ENCODE results near the gene PCDHB7.
"Not testable (repeated sequence)": the region's sequence is repeated elsewhere in the genome, so short reads cannot be mapped to it uniquely, and the experiment has no call there.

DNA sequence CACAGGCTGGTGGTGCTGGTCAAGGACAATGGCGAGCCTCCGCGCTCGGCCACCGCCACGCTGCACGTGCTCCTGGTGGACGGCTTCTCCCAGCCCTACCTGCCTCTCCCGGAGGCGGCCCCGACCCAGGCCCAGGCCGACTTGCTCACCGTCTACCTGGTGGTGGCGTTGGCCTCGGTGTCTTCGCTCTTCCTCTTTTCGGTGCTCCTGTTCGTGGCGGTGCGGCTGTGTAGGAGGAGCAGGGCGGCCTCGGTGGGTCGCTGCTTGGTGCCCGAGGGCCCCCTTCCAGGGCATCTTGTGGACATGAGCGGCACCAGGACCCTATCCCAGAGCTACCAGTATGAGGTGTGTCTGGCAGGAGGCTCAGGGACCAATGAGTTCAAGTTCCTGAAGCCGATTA, 43.6 kb downstream of the PCDHB7 start:
- TF ChIP-seq SIN3A (IDR thresholded peaks at IDR 0.05; ENCODE audit: borderline replicate concordance, insufficient read depth, low read depth, low read length); POLR2AphosphoS5 (IDR thresholded peaks at IDR 0.05; ENCODE audit: low read depth, low read length): not testable (repeated sequence)
- TF ChIP-seq, protein P1, sequence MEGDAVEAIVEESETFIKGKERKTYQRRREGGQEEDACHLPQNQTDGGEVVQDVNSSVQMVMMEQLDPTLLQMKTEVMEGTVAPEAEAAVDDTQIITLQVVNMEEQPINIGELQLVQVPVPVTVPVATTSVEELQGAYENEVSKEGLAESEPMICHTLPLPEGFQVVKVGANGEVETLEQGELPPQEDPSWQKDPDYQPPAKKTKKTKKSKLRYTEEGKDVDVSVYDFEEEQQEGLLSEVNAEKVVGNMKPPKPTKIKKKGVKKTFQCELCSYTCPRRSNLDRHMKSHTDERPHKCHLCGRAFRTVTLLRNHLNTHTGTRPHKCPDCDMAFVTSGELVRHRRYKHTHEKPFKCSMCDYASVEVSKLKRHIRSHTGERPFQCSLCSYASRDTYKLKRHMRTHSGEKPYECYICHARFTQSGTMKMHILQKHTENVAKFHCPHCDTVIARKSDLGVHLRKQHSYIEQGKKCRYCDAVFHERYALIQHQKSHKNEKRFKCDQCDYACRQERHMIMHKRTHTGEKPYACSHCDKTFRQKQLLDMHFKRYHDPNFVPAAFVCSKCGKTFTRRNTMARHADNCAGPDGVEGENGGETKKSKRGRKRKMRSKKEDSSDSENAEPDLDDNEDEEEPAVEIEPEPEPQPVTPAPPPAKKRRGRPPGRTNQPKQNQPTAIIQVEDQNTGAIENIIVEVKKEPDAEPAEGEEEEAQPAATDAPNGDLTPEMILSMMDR (IDR thresholded peaks at IDR 0.05), result not testable (repeated sequence)
- TF ChIP-seq, protein P2, sequence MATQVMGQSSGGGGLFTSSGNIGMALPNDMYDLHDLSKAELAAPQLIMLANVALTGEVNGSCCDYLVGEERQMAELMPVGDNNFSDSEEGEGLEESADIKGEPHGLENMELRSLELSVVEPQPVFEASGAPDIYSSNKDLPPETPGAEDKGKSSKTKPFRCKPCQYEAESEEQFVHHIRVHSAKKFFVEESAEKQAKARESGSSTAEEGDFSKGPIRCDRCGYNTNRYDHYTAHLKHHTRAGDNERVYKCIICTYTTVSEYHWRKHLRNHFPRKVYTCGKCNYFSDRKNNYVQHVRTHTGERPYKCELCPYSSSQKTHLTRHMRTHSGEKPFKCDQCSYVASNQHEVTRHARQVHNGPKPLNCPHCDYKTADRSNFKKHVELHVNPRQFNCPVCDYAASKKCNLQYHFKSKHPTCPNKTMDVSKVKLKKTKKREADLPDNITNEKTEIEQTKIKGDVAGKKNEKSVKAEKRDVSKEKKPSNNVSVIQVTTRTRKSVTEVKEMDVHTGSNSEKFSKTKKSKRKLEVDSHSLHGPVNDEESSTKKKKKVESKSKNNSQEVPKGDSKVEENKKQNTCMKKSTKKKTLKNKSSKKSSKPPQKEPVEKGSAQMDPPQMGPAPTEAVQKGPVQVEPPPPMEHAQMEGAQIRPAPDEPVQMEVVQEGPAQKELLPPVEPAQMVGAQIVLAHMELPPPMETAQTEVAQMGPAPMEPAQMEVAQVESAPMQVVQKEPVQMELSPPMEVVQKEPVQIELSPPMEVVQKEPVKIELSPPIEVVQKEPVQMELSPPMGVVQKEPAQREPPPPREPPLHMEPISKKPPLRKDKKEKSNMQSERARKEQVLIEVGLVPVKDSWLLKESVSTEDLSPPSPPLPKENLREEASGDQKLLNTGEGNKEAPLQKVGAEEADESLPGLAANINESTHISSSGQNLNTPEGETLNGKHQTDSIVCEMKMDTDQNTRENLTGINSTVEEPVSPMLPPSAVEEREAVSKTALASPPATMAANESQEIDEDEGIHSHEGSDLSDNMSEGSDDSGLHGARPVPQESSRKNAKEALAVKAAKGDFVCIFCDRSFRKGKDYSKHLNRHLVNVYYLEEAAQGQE (IDR thresholded peaks at IDR 0.05; ENCODE audit: insufficient read depth in 1 of 2, low read depth in 2 of 2, low read length in 1 of 2), result not testable (repeated sequence)

Data from Panc1 (cell line).